Body of pancreas (tissue), 4 donors: ENCODE data around the gene CORO1C. TPM values are rescaled to one million over a fixed set of nuclear protein-coding genes. Genes with fewer than 3 reads are reported as not detected.

Experiments used
- ATAC-seq: fragments of 150-250 bp; one replicate; pipeline ENCODE4 v1.9.1; 2016
- DNase-seq, 4 donors: peaks; one replicate each; pipeline ENCODE4 v3.0.0-alpha.2; 2019
- H3K27ac ChIP-seq, 4 donors: fragments of 200-600 bp; sonication (generic); 1 replicate in 3 of 4; 2 replicates in 1 of 4; pipeline versions ENCODE4 v1.5.1 to v1.6.1; 2016 to 2019; ENCODE audit warnings: mild to moderate bottlenecking in 1 of 4, mixed read lengths in 1 of 4, moderate library complexity in 1 of 4
- H3K27me3 ChIP-seq, 2 donors: fragments of 200-600 bp; sonication (generic); one replicate each; pipeline ENCODE4 v1.6.0; 2016; ENCODE audit warnings: mild to moderate bottlenecking in 1 of 2
- H3K36me3 ChIP-seq, 2 donors: fragments of 200-600 bp; sonication (generic); replicated peaks in 1 of 2; 2 replicates each; pipeline ENCODE4 v1.5.1; 2016; ENCODE audit warnings: low read depth in 2 of 2; ENCODE audit not compliant: insufficient read depth in 1 of 2
- H3K4me1 ChIP-seq: fragments of 200-600 bp; sonication (generic); one replicate; pipeline ENCODE4 v1.6.0; 2016
- H3K4me3 ChIP-seq, 2 donors: fragments of 200-600 bp; sonication (generic); 1 replicate in 1 of 2; 2 replicates in 1 of 2; pipeline ENCODE4 v1.5.1; 2016 to 2019
- H3K9me3 ChIP-seq, 3 donors: fragments of 200-600 bp; sonication (generic); 1 replicate in 2 of 3; 2 replicates in 1 of 3; pipeline ENCODE4 v1.5.1; 2016
- POLR2A ChIP-seq, 3 donors: fragments of 450-650 bp; IDR thresholded peaks; one replicate each; pipeline ENCODE4 v1.6.1; 2016; ENCODE audit warnings: antibody characterized with exemption in 3 of 3, mild to moderate bottlenecking in 2 of 3
- WGBS, 2 donors: methylation state at CpG; one replicate each; pipeline ENCODE4 v1.1.5; 2017; 5-methylcytosine and 5-hydroxymethylcytosine counted together
- intact Hi-C: fragments of 100-400 bp; cut with DNase I; formaldehyde crosslinking; loops from one replicate; pipeline ENCODE4 v1.15.1; 2023
- total RNA-seq, 2 donors: library from RNA; depleted of rRNA; stranded (reverse); fragments of >200 nt; gene quantifications; one replicate each; pipeline ENCODE4 v1.1.0, GENCODE V29; 2016
- TF ChIP-seq, protein P1 (sequence below), 7 experiments: fragments of 450-650 bp in 4 of 7; fragments of 200-600 bp in 3 of 7; sonication (generic) in 3 of 7; IDR thresholded peaks; one replicate each; pipeline ENCODE4 v1.5.1; 2016 to 2019; ENCODE audit warnings: antibody characterized with exemption in 7 of 7

CORO1C gene
- total RNA-seq, 2 donors from 2014 or later: 26.7 to 27.4 TPM

DNA sequence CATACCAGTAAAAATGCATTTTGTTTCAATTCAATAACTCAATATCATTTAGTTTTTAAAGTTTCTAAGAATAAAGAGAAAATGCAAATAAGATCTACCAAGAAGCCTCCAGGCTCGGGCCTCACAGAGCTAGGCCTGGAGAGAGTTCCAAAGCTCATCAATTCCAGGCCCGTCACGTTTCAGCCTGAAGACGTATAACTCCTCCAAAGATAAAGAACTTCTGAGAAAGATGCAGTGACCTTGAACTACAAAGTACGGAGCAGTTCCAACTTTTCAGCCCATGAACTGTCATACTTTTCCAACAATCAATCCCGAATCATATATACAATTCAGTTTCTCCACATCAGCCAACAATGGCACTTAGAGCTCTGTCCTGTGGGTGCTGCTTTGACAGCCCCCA is 17.8 kb downstream of the CORO1C start:
- Histone ChIP-seq H3K27me3 (no peaks in the 10 kb centered on the region), H3K4me1 (peaks cover 17% of the 10 kb centered on the region), H3K36me3 (no peaks in the 10 kb centered on the region), H3K4me3 (no peak overlapping the region), H3K27ac (peak overlapping the region in 2 of 4 donors; percentile 23), H3K9me3 (no peaks in the 10 kb centered on the region)
- 45 to 50% methylated on average over 6 of the region's 6 CpGs for WGBS, 2 donors
- ATAC-seq (no peak), DNase-seq (no peak)
- TF ChIP-seq, protein P1, sequence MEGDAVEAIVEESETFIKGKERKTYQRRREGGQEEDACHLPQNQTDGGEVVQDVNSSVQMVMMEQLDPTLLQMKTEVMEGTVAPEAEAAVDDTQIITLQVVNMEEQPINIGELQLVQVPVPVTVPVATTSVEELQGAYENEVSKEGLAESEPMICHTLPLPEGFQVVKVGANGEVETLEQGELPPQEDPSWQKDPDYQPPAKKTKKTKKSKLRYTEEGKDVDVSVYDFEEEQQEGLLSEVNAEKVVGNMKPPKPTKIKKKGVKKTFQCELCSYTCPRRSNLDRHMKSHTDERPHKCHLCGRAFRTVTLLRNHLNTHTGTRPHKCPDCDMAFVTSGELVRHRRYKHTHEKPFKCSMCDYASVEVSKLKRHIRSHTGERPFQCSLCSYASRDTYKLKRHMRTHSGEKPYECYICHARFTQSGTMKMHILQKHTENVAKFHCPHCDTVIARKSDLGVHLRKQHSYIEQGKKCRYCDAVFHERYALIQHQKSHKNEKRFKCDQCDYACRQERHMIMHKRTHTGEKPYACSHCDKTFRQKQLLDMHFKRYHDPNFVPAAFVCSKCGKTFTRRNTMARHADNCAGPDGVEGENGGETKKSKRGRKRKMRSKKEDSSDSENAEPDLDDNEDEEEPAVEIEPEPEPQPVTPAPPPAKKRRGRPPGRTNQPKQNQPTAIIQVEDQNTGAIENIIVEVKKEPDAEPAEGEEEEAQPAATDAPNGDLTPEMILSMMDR (IDR thresholded peaks at IDR 0.05): no peak
- TF ChIP-seq POLR2A (IDR thresholded peaks at IDR 0.05): no peak
- intact Hi-C loops: no loop called here

DNA sequence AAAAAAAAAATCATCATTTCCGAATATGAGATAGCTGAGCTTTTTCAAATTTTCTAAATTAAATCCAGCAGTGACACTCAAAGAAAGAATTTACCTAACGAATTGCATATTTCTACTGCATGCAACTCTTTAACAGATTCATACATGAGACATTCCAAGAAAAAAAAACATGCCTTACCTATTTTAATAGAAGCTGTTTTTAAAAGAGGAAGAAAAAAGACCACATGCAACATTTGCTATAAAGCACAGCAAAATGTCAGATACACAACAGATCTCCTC is 18.5 kb downstream of the CORO1C start:
- H3K27ac ChIP-seq: peak overlapping the region in 1 of 4 donors; percentile 23
- DNase-seq: no peak

GRCh38 chr12:108712165-108712924 is 19.0 kb downstream of the CORO1C start:
- intact Hi-C loops: no loop called here
- TF ChIP-seq, protein P1 (IDR thresholded peaks at IDR 0.05): no peak
- no peak for TF ChIP-seq POLR2A (IDR thresholded peaks at IDR 0.05)
- DNase-seq (no peak), ATAC-seq (no peak)
- no peak overlapping the region for H3K4me3 ChIP-seq
- peak overlapping the region in 1 of 4 donors; percentile 23 for H3K27ac ChIP-seq
- H3K4me1 ChIP-seq: peaks cover 17% of the 10 kb centered on the region
- WGBS, 2 donors: 78 to 87% methylated on average over 12 of the region's 12 CpGs
- no peaks in the 10 kb centered on the region for H3K36me3 ChIP-seq
- H3K27me3 ChIP-seq: no peaks in the 10 kb centered on the region
- no peaks in the 10 kb centered on the region for H3K9me3 ChIP-seq

More for the DNA sequence above, 18.5 kb downstream of the CORO1C start:
- WGBS, 2 donors: 31 to 35% methylated on average over 2 of the region's 2 CpGs
- no peaks in the 10 kb centered on the region for H3K9me3 ChIP-seq
- H3K27me3 ChIP-seq: no peaks in the 10 kb centered on the region
- no peak overlapping the region for H3K4me3 ChIP-seq
- no peaks in the 10 kb centered on the region for H3K36me3 ChIP-seq
- intact Hi-C loops: no loop called here
- ATAC-seq: no peak
- TF ChIP-seq, protein P1 (IDR thresholded peaks at IDR 0.05): no peak
- TF ChIP-seq POLR2A (IDR thresholded peaks at IDR 0.05): no peak
- peaks cover 17% of the 10 kb centered on the region for H3K4me1 ChIP-seq

DNA sequence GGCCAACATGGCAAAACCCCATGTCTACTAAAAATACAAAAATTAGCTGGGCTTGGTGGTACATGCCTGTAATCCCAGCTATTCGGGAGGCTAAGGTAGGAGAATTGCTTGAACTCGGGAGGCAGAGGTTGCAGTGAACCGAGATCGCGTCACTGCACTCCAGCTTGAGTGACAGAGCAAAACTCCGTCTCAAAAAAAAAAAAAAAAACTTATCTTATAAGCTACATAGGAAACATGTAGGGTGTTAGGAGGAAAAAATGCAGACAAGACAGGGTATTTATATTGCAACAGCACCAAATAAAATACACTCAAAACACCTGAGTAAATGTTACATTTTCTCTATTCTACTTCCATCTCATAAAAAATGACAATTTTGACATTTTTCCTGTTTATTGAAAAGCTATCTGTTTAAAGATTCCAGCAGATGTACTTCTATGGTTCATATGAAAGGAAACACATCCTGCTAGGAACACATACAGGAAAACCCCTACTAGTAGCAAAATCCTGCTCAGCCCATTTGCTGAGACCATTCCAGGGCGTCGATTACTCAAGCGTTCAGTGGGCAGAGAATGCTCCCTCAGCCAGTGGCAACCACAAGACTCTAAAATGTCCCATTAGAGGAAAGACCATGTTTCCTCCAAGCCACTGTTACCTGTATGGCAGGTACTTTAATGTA is 19.7 kb downstream of the CORO1C start:
- H3K27ac ChIP-seq: no peak overlapping the region
- WGBS, 2 donors: 85 to 89% methylated on average over 9 of the region's 9 CpGs
- H3K4me1 ChIP-seq: peaks cover 17% of the 10 kb centered on the region
- DNase-seq: no peak
- H3K36me3 ChIP-seq: no peaks in the 10 kb centered on the region
- no peak for ATAC-seq
- H3K27me3 ChIP-seq: no peaks in the 10 kb centered on the region
- intact Hi-C loops: no loop called here
- no peak overlapping the region for H3K4me3 ChIP-seq
- no peak for TF ChIP-seq POLR2A (IDR thresholded peaks at IDR 0.05)
- TF ChIP-seq, protein P1 (IDR thresholded peaks at IDR 0.05): no peak
- H3K9me3 ChIP-seq: no peaks in the 10 kb centered on the region
